IPS-NIHi11 (cell line): Measurements from ENCODE around the gene PRDX5.

ENCODE experiments used
- DNase-seq: peaks from one replicate; pipeline ENCODE4 v3.0.0; 2012; ENCODE audit warnings: mixed read lengths, low spot score

PRDX5 gene

GRCh38 chr11:64347193-64347867 is 29.4 kb downstream of the PRDX5 start:
- DNase-seq = no peak

GRCh38 chr11:64348383-64349024 is 30.6 kb downstream of the PRDX5 start:
- DNase-seq = no peak

GRCh38 chr11:64349025-64349387 is 31.1 kb downstream of the PRDX5 start:
- no peak for DNase-seq

- DNase-seq = no peak
These were observed 31.5 kb downstream of the PRDX5 start for GRCh38 chr11:64349404-64349803.

- no peak for DNase-seq
These were observed 33.3 kb downstream of the PRDX5 start for GRCh38 chr11:64351136-64351631.

GRCh38 chr11:64352099-64352994 is 34.4 kb downstream of the PRDX5 start:
- DNase-seq = no peak

GRCh38 chr11:64352995-64353714 is 35.2 kb downstream of the PRDX5 start:
- DNase-seq = no peak

GRCh38 chr11:64353715-64354506 is 36.0 kb downstream of the PRDX5 start:
- DNase-seq = no peak

GRCh38 chr11:64355078-64355940 is 37.4 kb downstream of the PRDX5 start:
- peak; percentile 93 for DNase-seq

GRCh38 chr11:64356498-64357411 is 38.8 kb downstream of the PRDX5 start:
- peak; percentile 87 for DNase-seq

GRCh38 chr11:64357446-64357845 is 39.5 kb downstream of the PRDX5 start:
- DNase-seq = no peak

GRCh38 chr11:64357904-64358535 is 40.1 kb downstream of the PRDX5 start:
- no peak for DNase-seq

GRCh38 chr11:64358536-64358906 is 40.6 kb downstream of the PRDX5 start:
- no peak for DNase-seq

- DNase-seq = peak; percentile 95
These were observed 41.2 kb downstream of the PRDX5 start, which contains the start of gene RPS6KA4 for GRCh38 chr11:64358907-64359711. Gene RPS6KA4 (plus strand): TSS chr11:64359162. CDS start chr11:64359236, 74 bp downstream.

- DNase-seq = peak; percentile 61
These were observed 42.0 kb downstream of the PRDX5 start for GRCh38 chr11:64359712-64360445.

GRCh38 chr11:64360448-64360921 is 42.6 kb downstream of the PRDX5 start:
- no peak for DNase-seq

GRCh38 chr11:64361659-64362058 is 43.7 kb downstream of the PRDX5 start:
- no peak for DNase-seq
